Naive thymus-derived CD8-positive, alpha-beta T cell (primary cell): ENCODE results near the gene PLVAP. TPM values are rescaled to one million over a fixed set of nuclear protein-coding genes. Genes with fewer than 3 reads are reported as not detected.
A peak's percentile ranks its signal among the peaks of the same experiment; 100 is the strongest.

Experiments used
- ATAC-seq, 2 donors: fragments of 150-1000 bp; cut with Tn5 transposase in 1 of 2; sonication (Bioruptor Pico), chemical (Tn5 transposase) in 1 of 2; 1 replicate in 1 of 2; 2 replicates in 1 of 2; pipeline ENCODE4 v1.10.0; 2021; ENCODE audit warnings: mild to moderate bottlenecking in 2 of 2, moderate library complexity in 2 of 2
- POLR2A ChIA-PET: fragments of 350-600 bp; sonication (Branson Sonifier 250); formaldehyde crosslinking; loops from one replicate; lab custom pipeline; 2021; ENCODE audit warnings: antibody characterized with exemption; lab: Charles Lee
- DNase-seq, 10 donors: peaks; one replicate each; pipeline versions ENCODE4 v3.0.0 to v3.0.0-alpha.2; 2020 to 2022
- H3K27ac Mint-ChIP-seq, 10 donors: one replicate each; pipeline ENCODE4 v1.8.0; 2020 to 2022; ENCODE audit warnings: mild to moderate bottlenecking in 10 of 10, mixed read lengths in 10 of 10, moderate library complexity in 4 of 10, inconsistent platforms in 1 of 10
- H3K27me3 Mint-ChIP-seq, 5 donors: one replicate each; pipeline ENCODE4 v1.8.0; 2021 to 2022; ENCODE audit warnings: mixed read lengths in 5 of 5
- H3K36me3 Mint-ChIP-seq, 3 donors: one replicate each; pipeline ENCODE4 v1.8.0; 2020 to 2022; ENCODE audit warnings: mixed read lengths in 3 of 3, mild to moderate bottlenecking in 2 of 3, inconsistent platforms in 1 of 3
- H3K4me1 Mint-ChIP-seq, 4 donors: one replicate each; pipeline ENCODE4 v1.8.0; 2021 to 2022; ENCODE audit warnings: mixed read lengths in 4 of 4
- H3K4me3 Mint-ChIP-seq, 10 donors: one replicate each; pipeline ENCODE4 v1.8.0; 2020 to 2022; ENCODE audit warnings: mild to moderate bottlenecking in 10 of 10, mixed read lengths in 10 of 10, moderate library complexity in 6 of 10, inconsistent platforms in 1 of 10
- H3K9me3 Mint-ChIP-seq, 9 donors: one replicate each; pipeline ENCODE4 v1.8.0; 2020 to 2022; ENCODE audit warnings: mixed read lengths in 9 of 9, mild to moderate bottlenecking in 3 of 9, inconsistent platforms in 1 of 9, moderate library complexity in 1 of 9
- polyA plus RNA-seq, 3 donors: library from polyadenylated mRNA; unstranded; fragments of 300-500 nt; fragmentation: Illumina TruSeq; gene quantifications; one replicate each; pipeline ENCODE4 v1.2.3, GENCODE V29; 2021
- total RNA-seq, 8 experiments: library from RNA in 2 of 8; stranded (reverse) in 2 of 8; gene quantifications; one replicate each; pipeline ENCODE4 v1.2.3 and lab custom pipeline; 2021 to 2026

PLVAP gene
- total and polyA plus RNA-seq, 5 experiments from 2014 or later, result not detected

- peaks cover 8 to 56% (median 43%) of the 10 kb centered on the region in 4 donors for H3K4me1 Mint-ChIP-seq
- POLR2A ChIA-PET, result interaction anchor here (0.7 to 1.0 kb wide), 2 partner anchors 55 to 837 kb away, joined by 4 to 5 read pairs; no protein-coding TSS in a partner anchor
- no peaks in the 10 kb centered on the region for H3K9me3 Mint-ChIP-seq
- no peaks in the 10 kb centered on the region for H3K27me3 Mint-ChIP-seq
- H3K4me3 Mint-ChIP-seq, result peak within 1 kb of the TSS; percentile 88 to 96 (median 92)
- DNase-seq (peak; percentile 89 to 99 (median 94)), ATAC-seq (peak; percentile 91 to 92)
- peak within 1 kb of the TSS; percentile 74 to 97 (median 94) for H3K27ac Mint-ChIP-seq
- peaks cover 0 to 6% (median 0%) of the 10 kb centered on the region in 3 donors for H3K36me3 Mint-ChIP-seq
Measured at GRCh38 chr19:17336872-17337674, 40.1 kb downstream of the PLVAP start, which contains the start of gene GTPBP3. GTPBP3 (plus strand) TSS chr19:17337553; CDS start chr19:17337612, 59 bp downstream.

GRCh38 chr19:17335575-17335974 lies 41.6 kb downstream of the PLVAP start:
- no peak for ATAC-seq
- no peaks in the 10 kb centered on the region for H3K27me3 Mint-ChIP-seq
- peaks cover 0 to 2% (median 0%) of the 10 kb centered on the region in 3 donors for H3K36me3 Mint-ChIP-seq
- H3K4me3 Mint-ChIP-seq, result peak overlapping the region; percentile 72 to 96 (median 90)
- no peaks in the 10 kb centered on the region for H3K9me3 Mint-ChIP-seq
- H3K27ac Mint-ChIP-seq, result peak overlapping the region in 3 of 10 donors; percentile 77 to 85 (median 79)
- DNase-seq, result no peak
- POLR2A ChIA-PET, result interaction anchor here (0.7 to 4.6 kb wide), 9 partner anchors 8 to 1088 kb away, joined by 3 to 36 read pairs (median 5); partner anchors contain the start of genes ABHD8, DDA1 and MVB12A
- peaks cover 12 to 59% (median 46%) of the 10 kb centered on the region in 4 donors for H3K4me1 Mint-ChIP-seq

- POLR2A ChIA-PET, result interaction anchor here (0.6 to 4.6 kb wide), 13 partner anchors 10 to 505 kb away, joined by 3 to 36 read pairs (median 4); partner anchors contain the start of genes ABHD8, BABAM1, DDA1 and MRPL34
- peaks cover 14 to 62% (median 50%) of the 10 kb centered on the region in 4 donors for H3K4me1 Mint-ChIP-seq
Measured at GRCh38 chr19:17334414-17335409, 42.4 kb downstream of the PLVAP start, which contains the start of gene ANO8. ANO8 (minus strand) TSS chr19:17334855; CDS start chr19:17334670, 185 bp downstream.

GRCh38 chr19:17333611-17334413 lies 43.3 kb downstream of the PLVAP start:
- POLR2A ChIA-PET, result interaction anchor here (0.6 to 4.6 kb wide), 12 partner anchors 9 to 107 kb away, joined by 3 to 36 read pairs (median 4); partner anchors contain the start of genes ABHD8, BABAM1, DDA1 and MRPL34
- Mint-ChIP-seq H3K27me3 (no peaks in the 10 kb centered on the region), H3K27ac (peak overlapping the region in 9 of 10 donors; percentile 39 to 93 (median 77)), H3K4me1 (peaks cover 14 to 63% (median 50%) of the 10 kb centered on the region in 4 donors), H3K36me3 (no peaks in the 10 kb centered on the region), H3K4me3 (peak overlapping the region; percentile 78 to 91 (median 87)), H3K9me3 (no peaks in the 10 kb centered on the region)
- ATAC-seq (peak; percentile 9 to 10), DNase-seq (peak in 9 of 10 donors; percentile 36 to 79 (median 57))

More at GRCh38 chr19:17334414-17335409, 42.4 kb downstream of the PLVAP start, which contains the start of gene ANO8:
- Mint-ChIP-seq H3K4me3 (peak within 1 kb of the TSS; percentile 80 to 96 (median 90)), H3K9me3 (no peaks in the 10 kb centered on the region), H3K36me3 (peaks cover 0 to 2% (median 0%) of the 10 kb centered on the region in 3 donors), H3K27me3 (no peaks in the 10 kb centered on the region), H3K27ac (peak within 1 kb of the TSS; percentile 76 to 96 (median 86))
- DNase-seq (peak; percentile 88 to 97 (median 95)), ATAC-seq (peak; percentile 61 to 63)

GRCh38 chr19:17332677-17333581 lies 44.2 kb downstream of the PLVAP start:
- Mint-ChIP-seq H3K9me3 (no peaks in the 10 kb centered on the region), H3K36me3 (no peaks in the 10 kb centered on the region), H3K4me1 (peaks cover 14 to 55% (median 46%) of the 10 kb centered on the region in 4 donors), H3K4me3 (peak overlapping the region in 8 of 10 donors; percentile 31 to 70 (median 62)), H3K27me3 (no peaks in the 10 kb centered on the region), H3K27ac (peak overlapping the region in 3 of 10 donors; percentile 3 to 72 (median 6))
- POLR2A ChIA-PET, result interaction anchor here (0.6 to 4.6 kb wide), 10 partner anchors 8 to 107 kb away, joined by 3 to 36 read pairs (median 4); partner anchors contain the start of genes BABAM1, DDA1, MRPL34 and OCEL1
- ATAC-seq, result no peak
- DNase-seq, result peak in 4 of 10 donors; percentile 24 to 40 (median 30)

GRCh38 chr19:17332360-17332676 lies 44.8 kb downstream of the PLVAP start:
- ATAC-seq, result no peak

GRCh38 chr19:17331045-17331558 lies 46.0 kb downstream of the PLVAP start:
- H3K27ac Mint-ChIP-seq, result peak overlapping the region in 2 of 10 donors; percentile 22 to 60
- POLR2A ChIA-PET, result interaction anchor here (1.3 kb wide), 1 partner anchor 37 kb away, joined by 3 read pairs; no protein-coding TSS in a partner anchor

More at GRCh38 chr19:17332360-17332676, 44.8 kb downstream of the PLVAP start:
- peaks cover 14 to 54% (median 41%) of the 10 kb centered on the region in 4 donors for H3K4me1 Mint-ChIP-seq
- no peaks in the 10 kb centered on the region for H3K36me3 Mint-ChIP-seq
- peak overlapping the region in 5 of 10 donors; percentile 10 to 70 (median 19) for H3K4me3 Mint-ChIP-seq
- no peaks in the 10 kb centered on the region for H3K27me3 Mint-ChIP-seq
- peak overlapping the region in 1 of 10 donors; percentile 37 for H3K27ac Mint-ChIP-seq
- POLR2A ChIA-PET, result interaction anchor here (1.2 to 4.6 kb wide), 3 partner anchors 11 to 27 kb away, joined by 3 to 36 read pairs (median 4); partner anchors contain the start of genes DDA1 and MRPL34
- H3K9me3 Mint-ChIP-seq, result no peaks in the 10 kb centered on the region
- no peak for DNase-seq

GRCh38 chr19:17330262-17331044 lies 46.7 kb downstream of the PLVAP start:
- Mint-ChIP-seq H3K4me3 (peak overlapping the region in 9 of 10 donors; percentile 37 to 81 (median 58)), H3K9me3 (no peaks in the 10 kb centered on the region), H3K4me1 (peaks cover 11 to 44% (median 30%) of the 10 kb centered on the region in 4 donors), H3K27me3 (no peaks in the 10 kb centered on the region), H3K36me3 (no peaks in the 10 kb centered on the region), H3K27ac (peak overlapping the region in 4 of 10 donors; percentile 60 to 74 (median 70))
- DNase-seq (no peak), ATAC-seq (no peak)
- POLR2A ChIA-PET, result interaction anchor here (0.7 to 2.3 kb wide), 5 partner anchors 10 to 38 kb away, joined by 3 to 12 read pairs (median 3); partner anchors contain the start of genes ABHD8 and DDA1

More at GRCh38 chr19:17331045-17331558, 46.0 kb downstream of the PLVAP start:
- H3K9me3 Mint-ChIP-seq, result no peaks in the 10 kb centered on the region
- ATAC-seq (no peak), DNase-seq (no peak)
- H3K27me3 Mint-ChIP-seq, result no peaks in the 10 kb centered on the region
- peak overlapping the region in 4 of 10 donors; percentile 37 to 78 (median 68) for H3K4me3 Mint-ChIP-seq
- no peaks in the 10 kb centered on the region for H3K36me3 Mint-ChIP-seq
- peaks cover 11 to 50% (median 32%) of the 10 kb centered on the region in 4 donors for H3K4me1 Mint-ChIP-seq
